ENCODE measurements around the gene BEGAIN.

BEGAIN gene

GRCh38 chr14:100548295-100548655 is 38.9 kb downstream of the BEGAIN start:
- no peak for DNase-seq

- no peak for DNase-seq
Observed at GRCh38 chr14:100547633-100548294, 39.5 kb downstream of the BEGAIN start.

GRCh38 chr14:100546051-100546443 is 41.2 kb downstream of the BEGAIN start:
- no peak for DNase-seq

- DNase-seq, result no peak
Observed at GRCh38 chr14:100545359-100545758, 41.9 kb downstream of the BEGAIN start.

DNA sequence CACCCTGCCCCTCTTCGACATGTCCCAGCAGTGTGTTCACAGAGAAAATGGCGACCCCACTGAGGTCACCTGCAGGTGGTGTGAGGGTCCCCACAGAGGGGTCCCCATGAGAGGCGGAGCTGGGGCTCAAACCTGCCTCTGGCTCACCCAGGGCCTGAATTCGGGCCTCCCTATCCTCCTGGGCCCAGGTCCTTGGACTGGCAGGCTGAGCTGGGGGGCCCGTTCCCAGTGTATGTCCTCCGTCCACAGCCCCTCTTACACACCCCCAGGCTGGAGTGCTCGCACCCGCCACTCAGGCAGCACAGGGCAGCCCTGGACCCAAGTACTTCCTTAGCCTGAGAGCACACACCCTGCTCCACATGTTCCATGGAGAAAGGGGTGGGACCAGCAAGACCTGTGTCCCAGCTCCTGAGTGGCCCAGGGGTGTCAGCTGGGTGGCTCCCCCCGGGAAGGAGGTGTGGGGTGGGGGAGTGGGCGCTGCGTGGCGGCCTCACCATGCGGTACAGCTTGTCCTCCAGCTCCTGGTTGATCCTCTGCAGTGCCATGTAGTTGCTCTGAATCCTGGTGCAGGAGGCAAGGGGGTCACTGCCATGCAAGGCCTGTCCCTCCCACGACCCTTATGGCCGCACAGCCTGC is 42.6 kb downstream of the BEGAIN start:
- DNase-seq, result no peak

DNA sequence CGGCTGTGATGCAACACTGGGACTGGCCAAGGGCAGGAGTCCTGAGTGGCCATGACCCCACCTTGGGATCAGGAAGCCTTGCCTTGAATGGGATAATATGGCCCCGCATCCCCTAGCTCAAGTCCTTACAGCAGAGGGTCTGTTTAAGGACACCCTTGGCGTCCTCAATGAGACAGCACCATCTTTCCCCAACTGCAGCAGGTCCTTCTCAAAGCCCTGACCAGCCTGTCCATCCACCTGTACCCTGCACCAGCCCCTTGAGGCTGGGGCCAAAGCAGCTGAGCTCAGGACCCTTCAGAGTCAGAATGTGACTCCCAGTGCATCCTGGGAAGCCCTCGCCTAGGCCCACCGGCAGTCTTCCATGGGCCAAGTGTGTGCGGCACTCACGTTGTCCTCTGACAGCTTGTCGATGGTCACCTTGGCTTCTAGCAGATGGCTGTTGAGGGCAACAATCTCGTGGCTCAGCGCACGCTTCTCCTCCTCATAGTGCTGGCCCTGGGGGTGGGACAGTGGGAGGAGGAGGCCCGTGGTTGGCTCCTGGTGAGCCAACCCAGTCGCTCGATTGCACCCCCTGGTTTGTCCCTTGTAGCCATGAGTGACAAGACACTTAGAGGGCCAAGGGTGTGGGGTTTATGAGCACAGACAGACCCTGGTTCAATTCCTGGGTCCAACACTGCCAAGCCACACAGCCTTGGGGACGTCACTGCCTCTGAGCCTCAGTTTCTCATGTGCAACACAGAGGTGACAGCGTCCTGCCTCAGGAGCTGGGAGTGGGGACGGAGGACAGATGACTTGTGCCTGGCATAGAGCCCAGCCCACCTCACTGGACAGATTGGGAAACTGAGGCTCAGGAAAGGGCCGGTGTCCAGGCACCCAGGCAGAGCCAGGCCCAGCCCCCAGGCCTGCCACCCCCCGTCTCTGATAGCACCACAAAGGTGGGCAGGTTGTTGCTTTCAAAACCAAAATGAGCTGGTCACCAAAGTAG is 43.5 kb downstream of the BEGAIN start:
- no peak for DNase-seq

DNA sequence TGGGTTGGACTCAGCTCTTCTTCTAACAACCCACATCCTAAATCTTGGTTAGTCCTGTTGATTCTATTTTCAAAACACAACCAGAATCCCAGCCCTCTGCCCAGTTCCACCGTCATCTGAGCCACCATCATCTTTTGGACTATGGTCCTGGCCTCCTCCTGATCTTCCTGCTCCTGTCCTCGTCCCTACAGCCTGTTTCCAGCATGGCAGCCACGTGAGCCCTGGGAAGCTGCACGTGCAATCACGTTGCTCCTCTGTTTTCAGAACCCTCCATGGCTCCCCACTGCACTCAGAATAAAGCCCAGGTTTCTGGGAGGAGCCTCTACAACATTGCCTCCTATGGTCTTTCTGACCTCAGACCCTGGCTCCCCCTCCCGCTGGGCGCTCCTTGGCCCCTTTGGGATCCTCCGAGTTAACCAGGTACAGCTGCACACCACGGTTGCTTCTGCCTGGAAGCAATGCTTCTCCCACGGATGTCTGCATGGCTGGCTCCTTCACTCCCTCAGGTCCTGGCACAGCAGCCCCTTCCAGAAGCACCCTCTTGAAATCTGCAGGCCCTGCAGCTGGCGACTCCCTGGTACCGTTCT is 44.5 kb downstream of the BEGAIN start:
- DNase-seq, result no peak

DNA sequence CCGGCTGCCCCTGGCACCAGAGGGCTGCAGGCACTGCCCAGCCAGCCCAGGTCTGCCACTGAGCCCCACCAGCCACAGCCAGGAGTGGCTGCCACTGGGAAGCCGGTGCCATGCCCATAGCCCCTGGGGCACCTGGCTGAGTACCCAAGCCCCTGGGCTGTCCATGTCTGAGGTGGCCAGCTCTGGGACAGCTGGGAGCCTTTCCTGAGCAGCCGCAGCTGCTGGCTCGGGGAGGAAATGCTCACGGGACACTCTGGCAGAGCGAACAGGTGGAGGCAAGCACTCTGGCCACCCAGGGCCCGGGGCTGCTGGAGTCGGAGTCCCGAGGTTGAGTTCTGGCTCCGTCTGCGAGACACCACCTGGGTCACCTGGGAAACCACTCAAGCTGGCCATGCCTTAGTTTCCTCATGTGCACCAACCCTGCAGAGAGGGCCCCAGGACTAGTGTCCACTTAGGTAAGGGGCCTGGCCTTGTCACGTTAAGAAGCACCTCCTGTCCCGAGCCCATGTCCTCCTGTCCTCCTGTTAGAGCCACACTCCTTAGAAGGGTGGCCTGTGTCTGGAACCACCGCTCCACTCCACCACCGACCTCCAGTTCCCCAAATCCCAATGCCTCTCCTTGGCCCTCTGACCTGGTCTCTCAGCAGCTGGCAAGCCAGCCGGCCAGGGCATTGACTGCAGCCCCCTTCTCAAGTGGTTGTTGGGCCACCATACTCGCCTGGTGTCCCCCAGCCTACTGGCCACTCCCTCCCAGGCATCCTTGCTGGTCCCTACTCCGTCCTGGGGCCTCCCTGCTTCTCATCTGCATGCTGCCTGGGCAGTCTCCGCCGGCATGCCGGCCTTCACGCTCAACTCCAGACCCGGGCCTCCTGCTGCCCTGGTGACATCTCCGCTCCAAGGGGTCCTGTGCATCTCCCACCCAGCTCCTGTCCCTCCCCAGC is 45.3 kb downstream of the BEGAIN start:
- no peak for DNase-seq

DNA sequence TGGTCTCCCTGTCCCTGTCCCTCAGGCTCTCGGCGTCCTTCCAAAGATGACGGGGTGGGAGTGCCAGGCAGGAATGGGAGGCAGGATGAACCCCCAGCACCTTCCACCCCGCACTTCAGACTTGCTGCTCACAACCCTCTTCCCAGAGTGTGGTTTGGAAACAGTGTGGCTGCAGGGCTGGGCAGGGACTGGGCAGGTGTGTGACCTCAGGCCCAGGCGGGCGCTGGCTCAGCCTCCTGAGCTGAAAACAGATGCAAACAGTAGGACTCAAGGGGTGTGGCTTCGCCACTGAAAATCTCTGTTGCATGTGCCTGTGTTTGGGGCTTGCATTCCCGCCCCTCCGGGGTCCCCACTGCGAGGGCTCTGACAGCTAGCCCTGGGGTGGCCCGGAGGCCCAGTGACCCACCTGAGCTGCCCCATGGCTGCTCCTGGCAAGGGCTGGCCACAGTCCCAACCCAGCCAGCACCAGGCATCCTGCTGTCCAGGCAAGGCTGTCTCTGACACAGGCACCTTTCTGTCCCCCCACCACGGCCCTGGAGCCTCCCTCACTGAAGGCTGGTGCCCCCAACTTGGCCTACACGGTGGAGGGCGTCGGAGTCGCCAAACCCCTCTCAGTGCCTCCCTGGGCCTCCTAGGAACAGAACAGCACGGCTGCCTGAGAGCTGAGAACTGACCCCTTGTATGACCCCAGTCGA is 46.1 kb downstream of the BEGAIN start:
- no peak for DNase-seq

DNA sequence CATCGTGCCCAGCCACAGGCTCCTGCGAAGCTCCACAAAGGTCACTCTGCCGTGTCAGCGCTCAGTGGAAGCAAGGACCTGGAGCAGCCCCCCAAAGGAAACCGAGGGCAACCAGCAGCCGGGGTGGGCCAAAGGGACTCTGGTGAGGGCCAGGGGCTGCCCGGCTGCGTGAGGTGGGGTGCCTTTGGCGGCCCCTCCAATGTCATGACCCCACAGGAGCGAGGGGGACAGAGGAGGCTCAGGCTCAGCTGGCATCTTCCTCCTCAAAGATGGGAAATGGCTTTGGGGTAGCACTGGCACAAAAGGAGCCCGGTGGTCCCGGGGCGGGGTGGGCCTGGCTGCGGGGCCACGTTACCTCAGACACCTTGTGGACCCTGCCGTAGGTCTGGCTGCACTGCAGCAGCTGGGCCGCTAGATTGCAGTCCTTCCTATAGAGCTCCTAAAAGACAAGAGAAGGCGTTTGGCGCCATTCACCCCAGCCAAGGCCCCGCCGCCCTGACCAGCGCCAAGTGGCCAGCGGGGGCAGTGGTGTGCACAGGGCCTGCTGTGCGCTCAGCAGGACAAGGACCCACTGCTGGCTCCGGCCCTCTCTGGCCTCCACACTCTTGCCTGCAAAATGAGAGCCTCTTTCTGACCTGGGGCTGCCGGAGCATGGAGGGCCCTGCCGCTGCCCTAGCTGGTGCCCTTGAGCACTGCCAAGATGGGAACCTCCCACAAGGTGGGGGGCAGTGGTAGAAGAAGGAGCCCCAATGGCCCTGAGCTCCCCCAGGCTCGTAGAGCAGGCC is 46.9 kb downstream of the BEGAIN start:
- peak; percentile 86 for DNase-seq

- DNase-seq, result peak; percentile 29
Observed at GRCh38 chr14:100539766-100540140, 47.5 kb downstream of the BEGAIN start.

DNA sequence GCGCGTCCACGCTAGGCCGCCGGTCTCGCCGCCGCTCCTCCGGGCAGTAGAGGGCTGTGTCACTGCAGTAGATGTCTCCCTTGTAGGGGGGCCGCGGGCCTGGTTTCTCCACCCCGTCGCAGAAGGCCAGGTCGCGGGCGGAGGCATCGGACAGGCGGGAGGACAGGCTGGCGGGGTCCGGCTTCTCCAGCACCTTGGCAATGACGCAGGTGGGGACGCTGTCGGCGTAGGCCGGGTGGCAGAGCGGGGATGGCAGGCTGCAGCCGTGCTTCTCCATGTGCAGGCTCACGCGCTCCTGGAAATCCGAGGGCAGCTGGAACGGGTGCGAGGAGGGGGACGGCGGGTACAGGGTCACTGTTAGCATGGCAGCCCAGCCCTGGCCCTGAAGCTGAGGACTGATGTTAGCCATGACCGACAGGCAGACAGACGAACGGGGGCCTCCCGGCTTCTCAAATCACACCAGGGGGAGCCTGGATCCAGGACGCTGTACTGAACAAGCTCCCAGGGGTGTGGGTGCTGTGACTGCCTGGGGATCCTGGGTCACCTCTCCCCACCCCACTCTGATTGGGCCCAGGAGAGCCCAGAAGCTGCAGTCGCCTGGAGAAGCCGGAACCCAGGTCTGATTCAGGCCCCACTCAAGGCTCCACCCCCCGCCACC is 48.1 kb downstream of the BEGAIN start:
- DNase-seq, result peak; percentile 51

DNA sequence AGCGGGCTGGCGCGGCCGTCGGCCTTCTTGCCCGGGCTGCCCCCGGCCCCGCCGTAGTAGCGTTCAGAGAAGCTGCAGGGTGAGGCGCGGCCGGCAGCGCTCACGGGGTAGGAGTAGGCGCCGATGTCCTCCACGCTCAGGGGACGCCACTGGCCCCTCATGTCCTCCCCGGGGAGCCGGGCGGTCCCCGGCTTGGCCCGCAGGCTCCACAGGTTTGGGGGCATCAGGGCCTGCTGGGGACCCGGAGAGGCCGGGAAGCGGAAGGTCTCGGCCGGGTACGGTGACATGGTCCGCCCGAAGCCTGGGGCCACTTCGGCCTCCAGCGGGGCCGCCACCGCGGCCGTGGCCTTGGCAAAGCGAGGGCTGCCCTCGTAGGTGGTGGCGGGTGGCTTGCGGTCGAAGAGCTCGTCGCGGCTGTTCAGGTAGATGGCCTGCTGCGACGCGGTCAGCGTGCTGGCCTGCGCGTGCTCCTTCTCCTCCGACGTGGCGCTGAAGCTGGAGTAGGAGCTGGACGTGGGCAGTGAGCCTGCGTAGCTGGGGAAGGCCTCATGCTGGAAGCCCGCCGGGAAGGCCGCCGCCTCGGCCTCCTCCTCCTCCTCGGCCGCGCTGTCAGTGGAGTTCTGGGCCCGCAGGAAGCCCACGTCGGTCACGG is 48.7 kb downstream of the BEGAIN start:
- no peak for DNase-seq

GRCh38 chr14:100537446-100538350 is 49.5 kb downstream of the BEGAIN start:
- peak; percentile 50 for DNase-seq

GRCh38 chr14:100536721-100537445 is 50.3 kb downstream of the BEGAIN start:
- DNase-seq, result peak; percentile 39

- no peak for DNase-seq
Observed at GRCh38 chr14:100536121-100536510, 51.1 kb downstream of the BEGAIN start.

DNA sequence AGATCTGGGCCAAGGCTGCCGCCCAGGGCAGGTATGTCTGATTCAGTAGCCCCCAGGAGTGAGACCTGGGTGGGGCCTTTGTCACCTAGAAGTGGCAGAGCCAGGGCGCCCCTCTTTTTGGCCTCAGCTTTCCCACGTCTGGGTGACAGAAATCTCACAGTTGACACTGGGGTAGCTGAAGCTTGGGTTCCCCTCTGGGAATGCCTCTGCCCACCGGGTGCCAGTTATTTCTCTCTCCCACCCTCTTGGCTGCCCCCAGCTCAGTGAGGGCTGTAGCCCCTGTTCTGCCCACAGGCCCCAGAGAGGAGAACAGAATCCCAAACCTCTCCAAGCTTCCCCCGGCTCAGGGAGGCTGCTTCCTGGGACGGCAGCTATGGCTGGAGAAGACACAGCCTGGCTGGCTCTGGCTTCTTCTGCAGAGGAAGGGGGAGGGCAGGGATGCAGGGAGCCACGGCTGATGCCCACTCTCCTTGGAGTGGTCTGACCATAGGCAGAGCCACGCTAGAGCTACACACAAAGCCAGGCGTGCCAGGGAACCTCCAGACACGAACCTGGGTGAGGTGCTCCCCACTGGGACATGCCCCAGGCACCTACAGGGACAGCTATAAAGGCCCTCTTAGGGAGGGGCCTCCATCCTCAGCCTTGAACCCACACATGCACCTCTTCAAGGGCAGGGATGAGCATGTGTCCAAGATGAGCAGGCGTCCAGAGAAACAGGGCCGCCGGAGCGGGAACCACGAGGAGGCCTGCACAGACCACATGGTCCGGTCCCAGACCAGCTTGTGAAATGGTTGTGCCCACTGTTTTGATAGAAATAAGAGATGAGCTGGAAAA is 51.7 kb downstream of the BEGAIN start:
- peak; percentile 44 for DNase-seq
